Ishikawa (cell line): ENCODE measurements around the gene ADK.

Experiments
- CEBPB ChIP-seq: IDR thresholded peaks from 2 replicates; pipeline ENCODE4 v1.6.1; 2012
- CREB1 ChIP-seq: IDR thresholded peaks from 2 replicates; pipeline ENCODE4 v1.6.1; 2012; ENCODE audit warnings: low read depth
- EGR1 ChIP-seq: IDR thresholded peaks from 2 replicates; pipeline ENCODE4 v1.6.1; 2012
- EP300 ChIP-seq: IDR thresholded peaks from 2 replicates; pipeline ENCODE4 v1.6.1; 2012; ENCODE audit warnings: borderline replicate concordance
- FOXM1 ChIP-seq: IDR thresholded peaks from 2 replicates; pipeline ENCODE4 v1.6.1; 2012; ENCODE audit warnings: low read depth, borderline replicate concordance
- NFIC ChIP-seq: IDR thresholded peaks from 2 replicates; pipeline ENCODE4 v1.6.1; 2012
- RAD21 ChIP-seq: IDR thresholded peaks from 2 replicates; pipeline ENCODE4 v1.6.1; 2012; ENCODE audit warnings: low read depth
- TAF1 ChIP-seq: IDR thresholded peaks from 2 replicates; pipeline ENCODE4 v1.6.1; 2012; ENCODE audit warnings: low read depth, mild to moderate bottlenecking
- TCF12 ChIP-seq: IDR thresholded peaks from 2 replicates; pipeline ENCODE4 v1.6.1; 2012; ENCODE audit warnings: low read depth
- TEAD4 ChIP-seq: IDR thresholded peaks from 2 replicates; pipeline ENCODE4 v1.6.1; 2012
- YY1 ChIP-seq: IDR thresholded peaks from 2 replicates; pipeline ENCODE4 v1.6.1; 2012; ENCODE audit warnings: low read depth
- ZBTB7A ChIP-seq: IDR thresholded peaks from 2 replicates; pipeline ENCODE4 v1.6.1; 2012; ENCODE audit warnings: low read depth
- TF ChIP-seq, protein P1 (sequence below): IDR thresholded peaks from 2 replicates; pipeline ENCODE4 v1.6.1; 2012
- TF ChIP-seq, protein P2 (sequence below): IDR thresholded peaks from 2 replicates; pipeline ENCODE4 v1.6.1; 2012
- TF ChIP-seq, protein P3 (sequence below): IDR thresholded peaks from 2 replicates; pipeline ENCODE4 v1.6.1; 2012; ENCODE audit warnings: low read depth, mild to moderate bottlenecking

The ADK gene

DNA sequence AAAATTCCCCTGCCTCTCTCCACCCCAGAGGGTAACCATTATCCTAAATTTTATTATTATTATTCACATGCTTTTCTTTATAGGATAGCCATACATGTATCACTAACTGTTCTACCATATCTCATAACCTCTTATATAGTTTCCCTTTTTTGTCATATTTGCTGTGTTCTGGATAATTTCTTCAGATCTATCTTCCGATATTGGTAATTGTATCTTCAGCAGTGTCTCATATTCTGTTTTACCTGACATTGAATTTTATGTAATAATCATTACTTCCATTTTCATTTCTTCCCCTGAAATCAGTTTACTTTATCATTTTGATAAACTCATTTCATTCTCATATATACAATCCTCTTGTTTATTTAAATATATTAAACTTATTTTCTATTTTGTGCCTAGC is 273.5 kb downstream of the ADK start:
- TF ChIP-seq, protein P1, sequence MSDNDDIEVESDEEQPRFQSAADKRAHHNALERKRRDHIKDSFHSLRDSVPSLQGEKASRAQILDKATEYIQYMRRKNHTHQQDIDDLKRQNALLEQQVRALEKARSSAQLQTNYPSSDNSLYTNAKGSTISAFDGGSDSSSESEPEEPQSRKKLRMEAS: no peak
- TF ChIP-seq ZBTB7A (no peak), EGR1 (no peak), TCF12 (no peak), TEAD4 (no peak), TAF1 (no peak), YY1 (no peak), EP300 (no peak)

DNA sequence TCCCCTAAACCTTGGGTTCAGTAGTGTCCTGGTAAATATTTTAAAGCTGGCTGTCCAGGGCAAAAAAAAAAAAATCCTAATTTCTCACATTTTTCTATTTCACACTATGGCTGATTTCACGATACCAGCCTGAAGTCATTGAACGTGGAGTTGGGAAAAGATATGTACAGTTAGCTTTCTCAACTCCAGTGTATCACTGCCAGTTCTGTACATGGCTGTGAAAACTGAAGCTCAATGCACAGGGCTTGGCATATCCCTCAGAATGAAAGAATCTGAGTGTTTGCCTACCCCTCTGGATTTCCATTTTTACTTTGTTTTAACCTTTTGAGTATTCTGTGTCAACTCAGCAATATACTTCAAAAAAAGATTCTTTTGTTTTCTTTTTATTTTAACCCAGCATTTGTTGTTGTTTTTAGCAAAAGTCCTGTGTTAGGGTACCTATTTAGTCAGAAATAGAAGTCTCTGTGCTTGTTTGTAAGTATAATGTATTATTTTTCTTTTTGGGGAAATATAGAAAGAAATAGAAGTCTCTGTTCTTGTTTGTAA is 274.5 kb downstream of the ADK start:
- TF ChIP-seq YY1 (no peak), EP300 (no peak), CREB1 (no peak), TEAD4 (no peak), EGR1 (no peak), ZBTB7A (no peak), CEBPB (no peak), FOXM1 (no peak), TAF1 (no peak), NFIC (no peak), TCF12 (no peak), RAD21 (no peak)
- TF ChIP-seq, protein P2, sequence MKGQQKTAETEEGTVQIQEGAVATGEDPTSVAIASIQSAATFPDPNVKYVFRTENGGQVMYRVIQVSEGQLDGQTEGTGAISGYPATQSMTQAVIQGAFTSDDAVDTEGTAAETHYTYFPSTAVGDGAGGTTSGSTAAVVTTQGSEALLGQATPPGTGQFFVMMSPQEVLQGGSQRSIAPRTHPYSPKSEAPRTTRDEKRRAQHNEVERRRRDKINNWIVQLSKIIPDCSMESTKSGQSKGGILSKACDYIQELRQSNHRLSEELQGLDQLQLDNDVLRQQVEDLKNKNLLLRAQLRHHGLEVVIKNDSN: no peak
- TF ChIP-seq, protein P1: no peak
- TF ChIP-seq, protein P3, sequence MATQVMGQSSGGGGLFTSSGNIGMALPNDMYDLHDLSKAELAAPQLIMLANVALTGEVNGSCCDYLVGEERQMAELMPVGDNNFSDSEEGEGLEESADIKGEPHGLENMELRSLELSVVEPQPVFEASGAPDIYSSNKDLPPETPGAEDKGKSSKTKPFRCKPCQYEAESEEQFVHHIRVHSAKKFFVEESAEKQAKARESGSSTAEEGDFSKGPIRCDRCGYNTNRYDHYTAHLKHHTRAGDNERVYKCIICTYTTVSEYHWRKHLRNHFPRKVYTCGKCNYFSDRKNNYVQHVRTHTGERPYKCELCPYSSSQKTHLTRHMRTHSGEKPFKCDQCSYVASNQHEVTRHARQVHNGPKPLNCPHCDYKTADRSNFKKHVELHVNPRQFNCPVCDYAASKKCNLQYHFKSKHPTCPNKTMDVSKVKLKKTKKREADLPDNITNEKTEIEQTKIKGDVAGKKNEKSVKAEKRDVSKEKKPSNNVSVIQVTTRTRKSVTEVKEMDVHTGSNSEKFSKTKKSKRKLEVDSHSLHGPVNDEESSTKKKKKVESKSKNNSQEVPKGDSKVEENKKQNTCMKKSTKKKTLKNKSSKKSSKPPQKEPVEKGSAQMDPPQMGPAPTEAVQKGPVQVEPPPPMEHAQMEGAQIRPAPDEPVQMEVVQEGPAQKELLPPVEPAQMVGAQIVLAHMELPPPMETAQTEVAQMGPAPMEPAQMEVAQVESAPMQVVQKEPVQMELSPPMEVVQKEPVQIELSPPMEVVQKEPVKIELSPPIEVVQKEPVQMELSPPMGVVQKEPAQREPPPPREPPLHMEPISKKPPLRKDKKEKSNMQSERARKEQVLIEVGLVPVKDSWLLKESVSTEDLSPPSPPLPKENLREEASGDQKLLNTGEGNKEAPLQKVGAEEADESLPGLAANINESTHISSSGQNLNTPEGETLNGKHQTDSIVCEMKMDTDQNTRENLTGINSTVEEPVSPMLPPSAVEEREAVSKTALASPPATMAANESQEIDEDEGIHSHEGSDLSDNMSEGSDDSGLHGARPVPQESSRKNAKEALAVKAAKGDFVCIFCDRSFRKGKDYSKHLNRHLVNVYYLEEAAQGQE: no peak

DNA sequence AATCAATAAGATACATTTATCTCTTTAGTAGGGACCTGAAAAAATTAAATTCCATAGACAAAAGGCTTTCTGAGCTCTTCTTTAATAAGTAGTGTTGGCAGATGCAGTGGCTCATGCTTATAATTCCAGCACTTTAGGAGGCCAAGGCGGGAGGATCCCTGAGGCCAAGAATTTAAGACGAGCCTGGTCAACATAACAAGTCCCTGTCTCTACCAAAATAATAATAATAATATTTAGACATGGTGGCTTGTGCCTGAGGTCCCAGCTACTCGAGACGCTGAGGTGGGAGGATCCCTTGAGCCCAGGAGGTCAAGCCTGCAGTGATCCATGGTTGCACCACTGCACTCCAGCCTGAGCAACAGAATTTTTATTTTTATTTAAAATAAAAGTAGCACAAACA is 280.8 kb downstream of the ADK start:
- TF ChIP-seq, protein P1: no peak
- TF ChIP-seq RAD21: no peak
- TF ChIP-seq, protein P2: no peak
- TF ChIP-seq FOXM1: no peak
- no peak for TF ChIP-seq YY1
- TF ChIP-seq TEAD4: no peak
- no peak for TF ChIP-seq NFIC
- no peak for TF ChIP-seq EGR1
- no peak for TF ChIP-seq CEBPB
- TF ChIP-seq TAF1: no peak
- TF ChIP-seq ZBTB7A: no peak
- no peak for TF ChIP-seq TCF12
- TF ChIP-seq, protein P3: no peak
- TF ChIP-seq CREB1: no peak
- no peak for TF ChIP-seq EP300

DNA sequence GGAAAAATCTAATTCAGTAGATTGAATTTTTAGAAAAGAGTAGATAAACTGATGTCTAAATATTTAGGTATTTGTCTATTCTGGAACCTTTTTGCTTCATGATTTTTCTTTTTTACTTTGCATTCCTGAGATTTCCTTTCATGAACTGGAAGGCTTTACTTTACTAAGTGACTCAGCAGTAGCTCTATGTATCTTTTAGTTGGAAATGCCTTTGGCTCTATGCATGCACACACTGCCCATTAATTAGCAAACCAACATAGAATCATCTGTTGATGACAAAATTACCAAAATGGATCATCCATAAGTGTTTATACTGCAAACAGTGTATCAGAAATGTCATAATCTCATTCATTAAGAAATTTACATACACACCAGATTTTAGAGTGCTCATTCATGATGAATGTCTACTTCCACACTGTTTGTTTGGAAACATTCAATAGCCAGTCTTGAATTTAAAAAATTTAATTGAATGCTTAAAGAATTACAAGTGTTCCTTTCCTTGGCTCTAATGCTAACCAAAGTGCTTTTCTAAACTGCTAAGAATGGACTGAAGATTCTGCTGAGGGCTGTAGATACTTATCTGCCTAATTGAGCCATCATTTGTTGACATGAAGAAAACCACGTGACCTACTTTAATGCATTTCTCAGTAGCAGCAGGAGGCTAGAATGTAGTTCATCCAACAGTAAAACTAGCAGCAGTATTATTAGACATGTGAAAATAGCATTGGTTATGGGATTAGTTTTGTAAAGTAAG is 282.0 kb downstream of the ADK start:
- TF ChIP-seq, protein P1: no peak
- TF ChIP-seq, protein P2: 0 out of 2 replicates have a peak, but pooled peaks have one; percentile 34

DNA sequence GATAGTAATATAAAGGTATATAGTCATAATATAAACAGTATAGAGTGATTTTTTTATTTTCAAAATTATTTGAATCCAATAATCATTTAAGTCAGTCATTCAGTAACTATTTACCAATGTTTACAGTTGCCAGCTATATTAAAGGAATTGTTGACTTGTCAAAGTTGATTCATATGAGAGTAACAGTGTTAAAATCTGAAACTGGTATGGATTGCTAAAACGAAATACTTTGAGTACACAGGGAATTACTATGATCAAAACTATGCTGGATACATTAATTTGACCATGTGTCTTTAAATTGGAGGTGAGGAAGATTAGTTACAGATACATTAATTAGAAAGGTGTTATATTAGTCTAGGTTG is 282.6 kb downstream of the ADK start:
- TF ChIP-seq TCF12 (no peak), TAF1 (no peak), CEBPB (no peak), TEAD4 (no peak), EGR1 (no peak)
- TF ChIP-seq, protein P2: no peak
